GM06990 (cell line): ENCODE measurements around the gene USP12.

Source experiments
- DNase-seq: peaks from one replicate; pipeline ENCODE4 v3.0.0-alpha.2; 2011; ENCODE audit not compliant: insufficient read length; ENCODE audit errors: extremely low read depth
- H3K27me3 ChIP-seq: replicated peaks from 2 replicates; pipeline ENCODE4 v1.6.0; 2011; ENCODE audit warnings: low read length; ENCODE audit not compliant: control insufficient read depth, insufficient read depth
- H3K36me3 ChIP-seq: 2 replicates; pipeline ENCODE4 v1.5.1; 2011; ENCODE audit warnings: low read length; ENCODE audit not compliant: control insufficient read depth, insufficient read depth
- H3K4me3 ChIP-seq: replicated peaks from 2 replicates; pipeline ENCODE4 v1.5.1; 2011; ENCODE audit warnings: low read depth, mild to moderate bottlenecking, control low read depth, low read length
- TF ChIP-seq, protein P1 (sequence below): IDR thresholded peaks from 2 replicates; pipeline ENCODE4 v1.5.1; 2011; ENCODE audit warnings: low read length, control low read depth, mild to moderate bottlenecking, inconsistent platforms; ENCODE audit not compliant: insufficient read depth, poor library complexity, severe bottlenecking

USP12 gene

DNA sequence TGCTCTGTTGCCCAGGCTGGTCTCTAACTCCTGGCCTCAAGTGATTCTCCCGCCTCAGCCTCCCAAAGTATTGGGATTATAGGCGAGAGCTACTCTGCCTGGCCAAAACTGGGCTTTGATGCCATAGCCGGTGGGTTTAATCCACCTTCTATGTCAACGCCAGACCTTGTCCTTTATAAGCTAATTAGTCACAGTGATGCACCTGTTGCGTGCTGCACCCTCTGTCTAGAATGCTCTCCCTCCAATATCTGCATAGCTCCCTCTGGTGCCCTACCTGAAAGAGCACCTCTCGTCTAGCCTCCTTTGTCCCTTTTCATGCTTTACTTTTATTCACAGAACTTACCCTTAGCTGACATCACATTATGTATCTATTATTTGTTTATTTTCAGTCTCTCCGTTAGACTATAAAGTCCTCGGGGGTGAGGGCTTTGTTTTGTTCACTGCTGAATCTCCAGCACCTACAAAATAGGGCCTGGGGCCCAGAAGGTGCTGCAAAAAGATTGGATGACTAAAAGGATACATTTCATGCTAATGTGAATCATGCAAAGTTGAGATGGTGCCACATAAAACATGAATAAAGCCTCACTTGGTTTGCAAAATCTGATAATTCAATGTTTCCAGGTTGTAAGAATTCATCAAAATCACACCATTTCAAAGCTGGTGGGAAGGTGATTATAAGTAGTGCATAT is 148.1 kb downstream of the USP12 start:
- no peak for DNase-seq
- TF ChIP-seq, protein P1, sequence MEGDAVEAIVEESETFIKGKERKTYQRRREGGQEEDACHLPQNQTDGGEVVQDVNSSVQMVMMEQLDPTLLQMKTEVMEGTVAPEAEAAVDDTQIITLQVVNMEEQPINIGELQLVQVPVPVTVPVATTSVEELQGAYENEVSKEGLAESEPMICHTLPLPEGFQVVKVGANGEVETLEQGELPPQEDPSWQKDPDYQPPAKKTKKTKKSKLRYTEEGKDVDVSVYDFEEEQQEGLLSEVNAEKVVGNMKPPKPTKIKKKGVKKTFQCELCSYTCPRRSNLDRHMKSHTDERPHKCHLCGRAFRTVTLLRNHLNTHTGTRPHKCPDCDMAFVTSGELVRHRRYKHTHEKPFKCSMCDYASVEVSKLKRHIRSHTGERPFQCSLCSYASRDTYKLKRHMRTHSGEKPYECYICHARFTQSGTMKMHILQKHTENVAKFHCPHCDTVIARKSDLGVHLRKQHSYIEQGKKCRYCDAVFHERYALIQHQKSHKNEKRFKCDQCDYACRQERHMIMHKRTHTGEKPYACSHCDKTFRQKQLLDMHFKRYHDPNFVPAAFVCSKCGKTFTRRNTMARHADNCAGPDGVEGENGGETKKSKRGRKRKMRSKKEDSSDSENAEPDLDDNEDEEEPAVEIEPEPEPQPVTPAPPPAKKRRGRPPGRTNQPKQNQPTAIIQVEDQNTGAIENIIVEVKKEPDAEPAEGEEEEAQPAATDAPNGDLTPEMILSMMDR: no peak
- Histone ChIP-seq H3K27me3 (no peaks in the 10 kb centered on the region), H3K36me3 (no peaks in the 10 kb centered on the region), H3K4me3 (no peak overlapping the region)

DNA sequence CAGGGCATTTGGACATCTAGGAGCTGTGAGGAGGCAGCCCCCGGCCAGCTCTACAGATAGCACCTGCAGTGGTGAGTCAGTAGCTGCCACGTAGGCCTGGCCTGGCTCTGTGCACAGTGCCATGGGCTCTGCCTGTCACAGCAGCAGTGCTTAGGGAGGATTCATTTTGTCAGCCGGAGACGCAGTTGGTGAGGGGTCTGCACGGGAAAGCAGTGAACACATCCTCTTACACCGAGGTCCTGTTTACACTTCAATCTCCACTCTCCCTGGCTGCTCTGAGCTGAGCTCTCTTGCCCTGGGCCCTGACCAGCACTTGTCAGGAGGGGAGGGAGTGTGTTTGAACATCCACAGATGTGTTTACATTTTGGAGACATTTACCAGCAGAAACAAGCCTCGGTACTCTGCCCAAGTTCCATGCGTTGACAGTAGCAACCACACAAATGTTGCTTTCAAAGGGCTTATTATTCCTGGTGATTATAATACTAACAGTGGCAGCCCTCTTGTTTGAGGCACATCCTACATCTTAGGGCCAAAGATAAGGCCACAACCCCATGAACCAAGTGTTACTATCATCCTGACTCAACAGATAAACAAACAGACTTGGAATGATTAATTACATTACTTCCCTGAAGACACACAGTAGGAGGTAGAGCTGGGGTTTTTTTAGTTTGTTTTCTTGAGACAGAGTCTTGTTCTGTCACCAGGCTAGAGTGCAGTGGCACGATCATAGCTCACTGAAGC is 148.9 kb downstream of the USP12 start:
- H3K27me3 ChIP-seq: no peaks in the 10 kb centered on the region
- no peak for DNase-seq
- TF ChIP-seq, protein P1: no peak
- no peak overlapping the region for H3K4me3 ChIP-seq
- no peaks in the 10 kb centered on the region for H3K36me3 ChIP-seq

DNA sequence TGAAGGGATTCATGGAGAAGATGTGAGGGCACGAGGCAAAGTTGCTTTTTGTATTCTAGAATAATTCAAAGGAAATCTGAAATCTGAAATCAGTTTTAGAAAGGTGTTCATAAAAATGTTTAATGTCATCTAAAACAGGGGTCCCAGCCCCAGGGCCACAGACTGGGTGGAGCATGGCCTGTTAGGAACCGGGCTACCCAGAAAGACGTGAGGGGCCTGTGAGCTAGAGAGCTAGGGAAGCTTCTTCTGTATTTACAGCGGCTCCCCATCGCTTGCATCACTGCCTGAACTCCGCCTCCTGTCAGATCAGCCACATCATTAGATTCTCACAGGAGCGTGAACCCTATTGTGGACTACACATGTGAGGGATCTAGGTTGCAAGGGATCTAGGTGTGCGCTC is 151.2 kb downstream of the USP12 start:
- DNase-seq: no peak
- H3K4me3 ChIP-seq: no peak overlapping the region
- TF ChIP-seq, protein P1: no peak
- H3K27me3 ChIP-seq: no peaks in the 10 kb centered on the region
- no peaks in the 10 kb centered on the region for H3K36me3 ChIP-seq

DNA sequence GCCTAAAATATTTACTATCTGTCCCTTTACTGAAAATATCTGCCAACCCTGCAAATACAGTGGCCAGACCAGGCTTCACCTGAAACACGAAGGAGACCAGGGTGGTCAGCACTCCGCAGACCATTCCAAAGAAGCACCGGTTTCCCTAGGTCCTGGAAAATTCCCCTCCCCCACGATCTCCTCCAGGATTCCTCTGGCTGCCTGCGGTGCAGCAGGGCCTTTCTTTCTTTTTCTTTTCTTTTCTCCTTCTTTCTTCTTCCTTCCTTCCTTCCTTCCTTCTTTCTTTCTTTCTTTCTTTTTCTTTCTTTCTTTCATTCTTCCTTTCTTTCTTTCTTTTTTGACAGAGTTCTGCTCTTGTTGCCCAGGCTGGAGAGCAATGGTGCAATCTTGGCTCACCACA is 152.7 kb downstream of the USP12 start:
- TF ChIP-seq, protein P1: no peak
- DNase-seq: no peak

DNA sequence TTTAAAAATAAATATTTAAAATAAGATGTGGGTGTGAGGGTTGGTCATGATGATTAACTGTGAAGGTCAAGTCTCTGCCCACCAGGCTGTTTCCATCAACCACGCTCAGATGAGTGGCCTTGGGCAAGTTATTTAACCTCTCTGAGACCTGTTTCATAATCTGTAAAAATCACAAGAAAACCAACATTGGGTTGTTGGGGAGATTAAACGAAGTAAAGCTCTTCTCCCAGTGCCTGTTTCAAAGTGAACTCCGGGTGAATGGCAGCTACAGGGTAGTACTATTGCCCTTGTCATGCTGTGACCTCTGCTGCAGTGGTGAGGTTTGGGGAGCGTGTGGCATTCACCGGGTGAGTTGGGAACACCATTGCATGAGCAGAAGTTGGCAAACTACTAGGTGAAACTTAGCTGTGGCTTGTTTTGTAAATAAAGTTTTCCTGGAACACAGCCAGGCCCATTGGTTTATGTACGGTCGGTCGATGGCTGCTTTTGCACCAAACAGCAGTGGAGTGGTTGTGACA is 153.2 kb downstream of the USP12 start:
- H3K27me3 ChIP-seq: no peaks in the 10 kb centered on the region
- DNase-seq: no peak
- H3K36me3 ChIP-seq: no peaks in the 10 kb centered on the region
- TF ChIP-seq, protein P1: no peak
- H3K4me3 ChIP-seq: no peak overlapping the region

More for the DNA sequence above, 152.7 kb downstream of the USP12 start:
- Histone ChIP-seq H3K4me3 (no peak overlapping the region), H3K27me3 (no peaks in the 10 kb centered on the region), H3K36me3 (no peaks in the 10 kb centered on the region)
